ENCODE results near the gene TP53I3. TPM values are rescaled to one million over a fixed set of nuclear protein-coding genes. Genes with fewer than 3 reads are reported as not detected.

TP53I3 gene
- polyA plus RNA-seq, 3 donors from 2014 or later = 0.69 to 1.2 TPM; not detected in 1

GRCh38 chr2:24065341-24065740 is 19.3 kb downstream of the TP53I3 start:
- H3K4me1 Mint-ChIP-seq = peaks cover 0 to 11% of the 10 kb centered on the region in 2 donors
- no peaks in the 10 kb centered on the region for H3K9me3 Mint-ChIP-seq
- H3K4me3 Mint-ChIP-seq = no peak overlapping the region
- no peaks in the 10 kb centered on the region for H3K27me3 Mint-ChIP-seq (ENCODE audit: low read depth in 3 of 3)
- DNase-seq = no peak
- no peak overlapping the region for H3K27ac Mint-ChIP-seq
- peaks cover 0 to 10% (median 6%) of the 10 kb centered on the region in 3 donors for H3K36me3 Mint-ChIP-seq

- no peak for DNase-seq
Observed at GRCh38 chr2:24058564-24059271, 25.9 kb downstream of the TP53I3 start.

GRCh38 chr2:24055750-24056149 is 28.9 kb downstream of the TP53I3 start:
- H3K27me3 Mint-ChIP-seq (ENCODE audit: low read depth in 3 of 3) = peaks cover 0 to 1% (median 0%) of the 10 kb centered on the region in 3 donors
- H3K36me3 Mint-ChIP-seq = no peaks in the 10 kb centered on the region

More at GRCh38 chr2:24058564-24059271, 25.9 kb downstream of the TP53I3 start:
- no peaks in the 10 kb centered on the region for H3K27me3 Mint-ChIP-seq (ENCODE audit: low read depth in 3 of 3)
- no peaks in the 10 kb centered on the region for H3K4me1 Mint-ChIP-seq
- no peaks in the 10 kb centered on the region for H3K36me3 Mint-ChIP-seq
- no peaks in the 10 kb centered on the region for H3K9me3 Mint-ChIP-seq
- H3K4me3 Mint-ChIP-seq = no peak overlapping the region
- no peak overlapping the region for H3K27ac Mint-ChIP-seq

GRCh38 chr2:24054366-24055010 is 30.1 kb downstream of the TP53I3 start:
- no peaks in the 10 kb centered on the region for H3K36me3 Mint-ChIP-seq
- H3K4me1 Mint-ChIP-seq = peaks cover 0 to 1% of the 10 kb centered on the region in 2 donors
- peaks cover 0 to 1% (median 0%) of the 10 kb centered on the region in 3 donors for H3K27me3 Mint-ChIP-seq (ENCODE audit: low read depth in 3 of 3)
- H3K27ac Mint-ChIP-seq = no peak overlapping the region
- no peak overlapping the region for H3K4me3 Mint-ChIP-seq
- no peaks in the 10 kb centered on the region for H3K9me3 Mint-ChIP-seq
- no peak for DNase-seq

More at GRCh38 chr2:24055750-24056149, 28.9 kb downstream of the TP53I3 start:
- Mint-ChIP-seq H3K4me3 (no peak overlapping the region), H3K27ac (no peak overlapping the region), H3K4me1 (no peaks in the 10 kb centered on the region), H3K9me3 (no peaks in the 10 kb centered on the region)
- DNase-seq = no peak

GRCh38 chr2:24052951-24053350 is 31.7 kb downstream of the TP53I3 start:
- H3K4me1 Mint-ChIP-seq = peaks cover 6 to 10% of the 10 kb centered on the region in 2 donors
- no peak overlapping the region for H3K4me3 Mint-ChIP-seq
- H3K27ac Mint-ChIP-seq = no peak overlapping the region
- peaks cover 0 to 3% (median 1%) of the 10 kb centered on the region in 3 donors for H3K27me3 Mint-ChIP-seq (ENCODE audit: low read depth in 3 of 3)
- no peak for DNase-seq
- no peaks in the 10 kb centered on the region for H3K36me3 Mint-ChIP-seq
- no peaks in the 10 kb centered on the region for H3K9me3 Mint-ChIP-seq

GRCh38 chr2:24051833-24052232 is 32.8 kb downstream of the TP53I3 start:
- Mint-ChIP-seq H3K36me3 (no peaks in the 10 kb centered on the region), H3K27ac (no peak overlapping the region), H3K4me1 (peaks cover 15 to 21% of the 10 kb centered on the region in 2 donors), H3K4me3 (no peak overlapping the region), H3K27me3 (ENCODE audit: low read depth in 3 of 3) (peaks cover 5 to 9% (median 6%) of the 10 kb centered on the region in 3 donors), H3K9me3 (no peaks in the 10 kb centered on the region)
- no peak for DNase-seq

GRCh38 chr2:24050041-24050979 is 34.3 kb downstream of the TP53I3 start:
- Mint-ChIP-seq H3K4me1 (peaks cover 22 to 32% of the 10 kb centered on the region in 2 donors), H3K27me3 (ENCODE audit: low read depth in 3 of 3) (peaks cover 5 to 9% (median 6%) of the 10 kb centered on the region in 3 donors), H3K36me3 (no peaks in the 10 kb centered on the region), H3K9me3 (no peaks in the 10 kb centered on the region), H3K27ac (no peak overlapping the region), H3K4me3 (peak overlapping the region in 1 of 5 donors; percentile 65)
- DNase-seq = peak in 2 of 3 donors; percentile 5 to 7

GRCh38 chr2:24049485-24050021 is 35.1 kb downstream of the TP53I3 start, which contains the start of gene FKBP1B:
Gene FKBP1B (plus strand): TSS chr2:24049741. CDS start chr2:24049850, 109 bp downstream.
- Mint-ChIP-seq H3K36me3 (no peaks in the 10 kb centered on the region), H3K4me3 (peak within 1 kb of the TSS in 3 of 5 donors; percentile 54 to 94 (median 85)), H3K27ac (peak within 1 kb of the TSS in 3 of 6 donors; percentile 31 to 74 (median 68)), H3K27me3 (ENCODE audit: low read depth in 3 of 3) (peaks cover 5 to 9% (median 6%) of the 10 kb centered on the region in 3 donors), H3K4me1 (peaks cover 25 to 38% of the 10 kb centered on the region in 2 donors), H3K9me3 (no peaks in the 10 kb centered on the region)
- peak; percentile 40 to 56 (median 50) for DNase-seq

- Mint-ChIP-seq H3K4me1 (peaks cover 25 to 38% of the 10 kb centered on the region in 2 donors), H3K27me3 (ENCODE audit: low read depth in 3 of 3) (peaks cover 5 to 9% (median 6%) of the 10 kb centered on the region in 3 donors), H3K36me3 (no peaks in the 10 kb centered on the region), H3K9me3 (no peaks in the 10 kb centered on the region), H3K4me3 (peak overlapping the region in 3 of 5 donors; percentile 54 to 94 (median 85)), H3K27ac (peak overlapping the region in 3 of 6 donors; percentile 31 to 74 (median 68))
- no peak for DNase-seq
Observed at GRCh38 chr2:24048769-24049484, 35.7 kb downstream of the TP53I3 start.

GRCh38 chr2:24047703-24048033 is 37.0 kb downstream of the TP53I3 start:
- Mint-ChIP-seq H3K27ac (peak overlapping the region in 5 of 6 donors; percentile 78 to 92 (median 89)), H3K36me3 (no peaks in the 10 kb centered on the region), H3K4me1 (peaks cover 25 to 45% of the 10 kb centered on the region in 2 donors), H3K4me3 (peak overlapping the region; percentile 91 to 93 (median 93)), H3K27me3 (ENCODE audit: low read depth in 3 of 3) (peaks cover 5 to 9% (median 5%) of the 10 kb centered on the region in 3 donors), H3K9me3 (no peaks in the 10 kb centered on the region)
- DNase-seq = no peak

GRCh38 chr2:24046930-24047702 is 37.5 kb downstream of the TP53I3 start, which contains the start of gene WDCP:
Gene WDCP (minus strand): TSS chr2:24047391. CDS start chr2:24039494, 7,897 bp downstream.
- Mint-ChIP-seq H3K36me3 (no peaks in the 10 kb centered on the region), H3K27me3 (ENCODE audit: low read depth in 3 of 3) (peaks cover 5 to 9% (median 5%) of the 10 kb centered on the region in 3 donors), H3K4me1 (peaks cover 25 to 45% of the 10 kb centered on the region in 2 donors), H3K27ac (peak within 1 kb of the TSS; percentile 78 to 92 (median 89)), H3K4me3 (peak within 1 kb of the TSS; percentile 91 to 93 (median 93)), H3K9me3 (no peaks in the 10 kb centered on the region)
- peak; percentile 93 to 95 (median 94) for DNase-seq

- H3K27ac Mint-ChIP-seq = peak overlapping the region in 3 of 6 donors; percentile 78 to 92 (median 89)
- no peaks in the 10 kb centered on the region for H3K36me3 Mint-ChIP-seq
- DNase-seq = no peak
- peak overlapping the region; percentile 91 to 93 (median 93) for H3K4me3 Mint-ChIP-seq
- peaks cover 25 to 45% of the 10 kb centered on the region in 2 donors for H3K4me1 Mint-ChIP-seq
- H3K9me3 Mint-ChIP-seq = no peaks in the 10 kb centered on the region
- peaks cover 5 to 9% (median 5%) of the 10 kb centered on the region in 3 donors for H3K27me3 Mint-ChIP-seq (ENCODE audit: low read depth in 3 of 3)
Observed at GRCh38 chr2:24046599-24046929, 38.1 kb downstream of the TP53I3 start.

Data from immature natural killer cell (primary cell).